ENCODE data around the gene FAM171A2.

DNA sequence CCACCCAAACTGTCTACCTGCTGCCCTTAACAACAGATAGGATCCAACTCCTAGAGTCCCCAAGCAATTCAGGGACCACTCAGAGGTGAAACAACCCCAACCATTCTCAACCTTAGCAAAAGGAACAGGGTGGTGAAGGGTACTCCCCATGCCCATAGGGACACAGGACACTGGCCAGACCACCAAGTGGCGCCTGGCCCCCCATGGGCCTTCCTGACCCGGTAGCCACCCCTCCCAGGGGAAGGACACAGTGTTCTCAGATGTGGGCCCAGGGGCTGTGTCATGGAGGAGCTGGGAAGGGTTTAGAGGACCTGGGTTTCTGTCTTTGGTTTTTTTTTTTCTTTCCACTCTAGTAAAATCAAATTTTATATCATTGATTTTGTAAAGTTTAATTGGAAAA is 29.3 kb downstream of the FAM171A2 start:
- no peak for TF ChIP-seq POLR2A (IDR thresholded peaks at IDR 0.05)
- TF ChIP-seq, protein P1, sequence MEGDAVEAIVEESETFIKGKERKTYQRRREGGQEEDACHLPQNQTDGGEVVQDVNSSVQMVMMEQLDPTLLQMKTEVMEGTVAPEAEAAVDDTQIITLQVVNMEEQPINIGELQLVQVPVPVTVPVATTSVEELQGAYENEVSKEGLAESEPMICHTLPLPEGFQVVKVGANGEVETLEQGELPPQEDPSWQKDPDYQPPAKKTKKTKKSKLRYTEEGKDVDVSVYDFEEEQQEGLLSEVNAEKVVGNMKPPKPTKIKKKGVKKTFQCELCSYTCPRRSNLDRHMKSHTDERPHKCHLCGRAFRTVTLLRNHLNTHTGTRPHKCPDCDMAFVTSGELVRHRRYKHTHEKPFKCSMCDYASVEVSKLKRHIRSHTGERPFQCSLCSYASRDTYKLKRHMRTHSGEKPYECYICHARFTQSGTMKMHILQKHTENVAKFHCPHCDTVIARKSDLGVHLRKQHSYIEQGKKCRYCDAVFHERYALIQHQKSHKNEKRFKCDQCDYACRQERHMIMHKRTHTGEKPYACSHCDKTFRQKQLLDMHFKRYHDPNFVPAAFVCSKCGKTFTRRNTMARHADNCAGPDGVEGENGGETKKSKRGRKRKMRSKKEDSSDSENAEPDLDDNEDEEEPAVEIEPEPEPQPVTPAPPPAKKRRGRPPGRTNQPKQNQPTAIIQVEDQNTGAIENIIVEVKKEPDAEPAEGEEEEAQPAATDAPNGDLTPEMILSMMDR (IDR thresholded peaks at IDR 0.05), result no peak

Data from Peyer's patch (tissue), 4 donors.